ENCODE measurements around the gene FAM50B.
"Not testable (repeated sequence)": the region's sequence is repeated elsewhere in the genome, so short reads cannot be mapped to it uniquely, and the experiment has no call there.

FAM50B gene

GRCh38 chr6:3850451-3851203, 1.5 kb downstream of the FAM50B start:
- peak in 1 of 2 experiments; percentile 16 for DNase-seq

GRCh38 chr6:3851839-3852238, 2.7 kb downstream of the FAM50B start:
- no peak for DNase-seq

GRCh38 chr6:3852391-3852790, 3.2 kb downstream of the FAM50B start:
- DNase-seq = no peak

GRCh38 chr6:3855866-3856265, 6.7 kb downstream of the FAM50B start:
- DNase-seq = no peak

GRCh38 chr6:3856576-3856975, 7.4 kb downstream of the FAM50B start:
- DNase-seq = no peak

GRCh38 chr6:3857468-3858456, 8.6 kb downstream of the FAM50B start:
- DNase-seq = no peak

- no peak for DNase-seq
Measured at GRCh38 chr6:3859878-3860552, 10.8 kb downstream of the FAM50B start.

GRCh38 chr6:3861424-3861823, 12.3 kb downstream of the FAM50B start:
- no peak for DNase-seq

- DNase-seq = no peak
Measured at GRCh38 chr6:3862038-3862437, 12.9 kb downstream of the FAM50B start.

GRCh38 chr6:3863322-3863721, 14.1 kb downstream of the FAM50B start:
- DNase-seq = not testable (repeated sequence)

- no peak for DNase-seq
Measured at GRCh38 chr6:3865463-3865862, 16.3 kb downstream of the FAM50B start.

- DNase-seq = no peak
Measured at GRCh38 chr6:3867641-3868502, 18.7 kb downstream of the FAM50B start.

- no peak for DNase-seq
Measured at GRCh38 chr6:3868544-3868943, 19.4 kb downstream of the FAM50B start.

- no peak for DNase-seq
Measured at GRCh38 chr6:3869284-3869631, 20.1 kb downstream of the FAM50B start.

- no peak for DNase-seq
Measured at GRCh38 chr6:3869632-3870527, 20.7 kb downstream of the FAM50B start.

GRCh38 chr6:3870528-3870925, 21.4 kb downstream of the FAM50B start:
- no peak for DNase-seq

GRCh38 chr6:3871515-3871914, 22.3 kb downstream of the FAM50B start:
- no peak for DNase-seq

GRCh38 chr6:3871939-3872338, 22.8 kb downstream of the FAM50B start:
- no peak for DNase-seq

GRCh38 chr6:3872370-3872854, 23.2 kb downstream of the FAM50B start:
- DNase-seq = no peak

GRCh38 chr6:3873051-3873450, 23.9 kb downstream of the FAM50B start:
- DNase-seq = no peak

GRCh38 chr6:3874069-3874468, 24.9 kb downstream of the FAM50B start:
- DNase-seq = no peak
